Thyroid gland (tissue), 4 donors: Measurements from ENCODE around the gene ZNF518B. TPM values are rescaled to one million over a fixed set of nuclear protein-coding genes. Genes with fewer than 3 reads are reported as not detected.

Experiments used
- DNase-seq, 2 donors: peaks; one replicate each; pipeline ENCODE4 v3.0.0-alpha.2; 2019
- H3K27ac ChIP-seq, 3 donors: fragments of 200-600 bp; sonication (generic); 1 replicate in 2 of 3; 2 replicates in 1 of 3; pipeline ENCODE4 v1.5.1; 2016 to 2019; ENCODE audit warnings: mild to moderate bottlenecking in 1 of 3, moderate library complexity in 1 of 3
- H3K27me3 ChIP-seq: fragments of 200-600 bp; sonication (generic); one replicate; pipeline ENCODE4 v1.5.1; 2019
- H3K36me3 ChIP-seq, 2 donors: fragments of 200-600 bp; sonication (generic); one replicate each; pipeline ENCODE4 v1.5.1; 2016 to 2019
- H3K4me1 ChIP-seq, 2 donors: fragments of 200-600 bp; sonication (generic); one replicate each; pipeline ENCODE4 v1.5.1; 2017 to 2019
- H3K4me3 ChIP-seq, 3 donors: fragments of 200-600 bp; sonication (generic); replicated peaks in 1 of 3; 1 replicate in 2 of 3; 2 replicates in 1 of 3; pipeline ENCODE4 v1.5.1; 2016; ENCODE audit warnings: mild to moderate bottlenecking in 1 of 3
- H3K9me3 ChIP-seq: fragments of 200-600 bp; sonication (generic); one replicate; pipeline ENCODE4 v1.5.1; 2017
- POLR2A ChIP-seq, 2 donors: fragments of 450-650 bp; IDR thresholded peaks; one replicate each; pipeline ENCODE4 v1.6.1; 2017; ENCODE audit warnings: antibody characterized with exemption in 2 of 2, mild to moderate bottlenecking in 2 of 2, moderate library complexity in 1 of 2
- WGBS, 2 donors: methylation state at CpG; one replicate each; pipeline ENCODE4 v1.1.5; 2017; 5-methylcytosine and 5-hydroxymethylcytosine counted together
- intact Hi-C: fragments of 100-400 bp; cut with DNase I; formaldehyde crosslinking; loops from one replicate; pipeline ENCODE4 v1.15.1; 2023
- total RNA-seq, 4 donors: library from RNA; depleted of rRNA; stranded (reverse); fragments of >200 nt; gene quantifications; one replicate each; pipeline ENCODE4 v1.2.3, GENCODE V29; 2016
- TF ChIP-seq, protein P1 (sequence below), 6 experiments: fragments of 200-600 bp in 3 of 6; fragments of 450-650 bp in 3 of 6; sonication (generic) in 3 of 6; IDR thresholded peaks; one replicate each; pipeline ENCODE4 v1.5.1; 2016 to 2019; ENCODE audit warnings: antibody characterized with exemption in 6 of 6, mild to moderate bottlenecking in 2 of 6, inconsistent platforms in 1 of 6, moderate library complexity in 1 of 6

Gene ZNF518B
- total RNA-seq, 4 donors from 2014 or later: 23.5 to 86.9 (median 32.5) TPM

DNA sequence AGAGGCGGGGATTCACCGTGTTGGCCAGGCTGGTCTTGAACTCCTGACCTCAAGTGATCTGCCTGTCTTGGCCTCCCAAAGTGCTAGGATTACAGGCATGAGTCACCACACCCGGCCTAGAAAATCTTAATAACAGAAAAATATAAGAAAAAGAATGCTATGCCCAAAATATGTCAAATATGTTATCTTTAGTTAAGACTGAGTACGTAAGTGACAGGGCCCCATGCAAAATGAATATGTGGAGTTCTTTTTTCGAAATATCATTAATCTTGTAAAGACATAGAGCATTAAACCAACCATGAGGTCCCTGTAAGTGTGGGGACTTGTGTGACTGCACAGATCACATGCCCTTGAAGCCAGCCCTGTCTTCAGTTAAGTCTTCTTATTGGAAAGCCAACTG lies 8.9 kb upstream of the ZNF518B start:
- H3K36me3 ChIP-seq: no peaks in the 10 kb centered on the region
- H3K4me3 ChIP-seq: no peak overlapping the region
- no peak overlapping the region for H3K27ac ChIP-seq
- H3K9me3 ChIP-seq: no peaks in the 10 kb centered on the region
- intact Hi-C loops: no loop called here
- H3K4me1 ChIP-seq: peaks cover 0 to 4% of the 10 kb centered on the region in 2 donors
- TF ChIP-seq, protein P1, sequence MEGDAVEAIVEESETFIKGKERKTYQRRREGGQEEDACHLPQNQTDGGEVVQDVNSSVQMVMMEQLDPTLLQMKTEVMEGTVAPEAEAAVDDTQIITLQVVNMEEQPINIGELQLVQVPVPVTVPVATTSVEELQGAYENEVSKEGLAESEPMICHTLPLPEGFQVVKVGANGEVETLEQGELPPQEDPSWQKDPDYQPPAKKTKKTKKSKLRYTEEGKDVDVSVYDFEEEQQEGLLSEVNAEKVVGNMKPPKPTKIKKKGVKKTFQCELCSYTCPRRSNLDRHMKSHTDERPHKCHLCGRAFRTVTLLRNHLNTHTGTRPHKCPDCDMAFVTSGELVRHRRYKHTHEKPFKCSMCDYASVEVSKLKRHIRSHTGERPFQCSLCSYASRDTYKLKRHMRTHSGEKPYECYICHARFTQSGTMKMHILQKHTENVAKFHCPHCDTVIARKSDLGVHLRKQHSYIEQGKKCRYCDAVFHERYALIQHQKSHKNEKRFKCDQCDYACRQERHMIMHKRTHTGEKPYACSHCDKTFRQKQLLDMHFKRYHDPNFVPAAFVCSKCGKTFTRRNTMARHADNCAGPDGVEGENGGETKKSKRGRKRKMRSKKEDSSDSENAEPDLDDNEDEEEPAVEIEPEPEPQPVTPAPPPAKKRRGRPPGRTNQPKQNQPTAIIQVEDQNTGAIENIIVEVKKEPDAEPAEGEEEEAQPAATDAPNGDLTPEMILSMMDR (IDR thresholded peaks at IDR 0.05): no peak
- TF ChIP-seq POLR2A (IDR thresholded peaks at IDR 0.05): no peak
- H3K27me3 ChIP-seq: no peaks in the 10 kb centered on the region
- WGBS, 2 donors: 87 to 94% methylated on average over 5 of the region's 5 CpGs
- DNase-seq: no peak

DNA sequence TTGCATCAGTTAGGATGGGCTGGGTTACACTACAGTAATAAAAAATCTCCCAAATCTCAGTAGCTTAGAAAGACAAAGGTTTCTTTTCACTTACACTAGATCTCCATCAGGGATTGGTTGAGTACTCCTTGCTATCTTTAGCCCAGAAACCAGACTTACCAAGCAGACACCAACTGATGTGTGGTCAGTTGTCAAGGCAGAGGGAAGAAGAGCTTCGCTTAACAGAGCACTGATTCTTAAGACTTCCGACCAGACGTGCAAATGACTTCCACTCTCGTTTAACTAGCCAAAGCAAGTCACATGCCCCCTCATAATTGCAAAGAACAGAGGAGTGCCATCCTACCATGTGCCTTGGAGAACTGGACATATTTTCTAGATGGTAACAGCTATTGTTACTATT lies 5.7 kb upstream of the ZNF518B start:
- H3K27me3 ChIP-seq: no peaks in the 10 kb centered on the region
- no peak overlapping the region for H3K27ac ChIP-seq
- DNase-seq: no peak
- no peaks in the 10 kb centered on the region for H3K9me3 ChIP-seq
- H3K4me3 ChIP-seq: no peak overlapping the region
- TF ChIP-seq, protein P1 (IDR thresholded peaks at IDR 0.05): no peak
- TF ChIP-seq POLR2A (IDR thresholded peaks at IDR 0.05): no peak
- intact Hi-C loops: no loop called here
- H3K4me1 ChIP-seq: peaks cover 0 to 7% of the 10 kb centered on the region in 2 donors
- H3K36me3 ChIP-seq: no peaks in the 10 kb centered on the region
- 92 to 98% methylated on average over 4 of the region's 4 CpGs for WGBS, 2 donors

DNA sequence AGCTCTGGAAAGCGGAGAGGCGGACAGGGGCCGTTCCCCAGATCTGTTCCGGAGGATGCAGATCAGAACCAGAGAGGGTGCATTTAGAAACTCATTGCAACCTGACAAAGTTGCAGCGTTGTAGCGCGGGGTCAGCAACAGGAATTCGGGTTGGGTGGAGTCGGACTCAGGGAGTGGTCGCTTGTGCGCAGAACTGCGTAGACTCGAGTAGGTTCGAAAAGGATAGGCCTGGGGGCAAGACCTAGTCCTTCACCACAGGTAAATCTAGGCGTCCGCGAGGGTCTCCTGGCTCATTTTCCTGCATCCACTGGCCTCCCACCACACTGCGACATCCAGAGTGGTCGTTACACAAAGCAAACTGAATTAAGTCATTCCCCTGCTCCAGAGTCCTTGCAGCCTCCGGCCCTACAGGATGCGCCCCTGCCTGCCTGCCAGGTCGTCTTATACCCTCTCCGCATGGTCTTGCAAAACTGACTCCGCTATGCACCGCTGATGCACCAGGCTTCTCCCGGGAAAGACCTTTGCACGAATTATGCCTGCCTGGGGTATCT lies 4.7 kb upstream of the ZNF518B start:
- H3K4me3 ChIP-seq: peak overlapping the region in 1 of 3 donors; percentile 7
- peaks cover 2 to 7% of the 10 kb centered on the region in 2 donors for H3K4me1 ChIP-seq
- no peaks in the 10 kb centered on the region for H3K36me3 ChIP-seq
- no peaks in the 10 kb centered on the region for H3K9me3 ChIP-seq
- 46 to 50% methylated on average over 27 of the region's 27 CpGs for WGBS, 2 donors
- H3K27me3 ChIP-seq: no peaks in the 10 kb centered on the region
- no peak for DNase-seq
- intact Hi-C loops: no loop called here
- no peak overlapping the region for H3K27ac ChIP-seq
- TF ChIP-seq, protein P1 (IDR thresholded peaks at IDR 0.05): no peak
- no peak for TF ChIP-seq POLR2A (IDR thresholded peaks at IDR 0.05)

DNA sequence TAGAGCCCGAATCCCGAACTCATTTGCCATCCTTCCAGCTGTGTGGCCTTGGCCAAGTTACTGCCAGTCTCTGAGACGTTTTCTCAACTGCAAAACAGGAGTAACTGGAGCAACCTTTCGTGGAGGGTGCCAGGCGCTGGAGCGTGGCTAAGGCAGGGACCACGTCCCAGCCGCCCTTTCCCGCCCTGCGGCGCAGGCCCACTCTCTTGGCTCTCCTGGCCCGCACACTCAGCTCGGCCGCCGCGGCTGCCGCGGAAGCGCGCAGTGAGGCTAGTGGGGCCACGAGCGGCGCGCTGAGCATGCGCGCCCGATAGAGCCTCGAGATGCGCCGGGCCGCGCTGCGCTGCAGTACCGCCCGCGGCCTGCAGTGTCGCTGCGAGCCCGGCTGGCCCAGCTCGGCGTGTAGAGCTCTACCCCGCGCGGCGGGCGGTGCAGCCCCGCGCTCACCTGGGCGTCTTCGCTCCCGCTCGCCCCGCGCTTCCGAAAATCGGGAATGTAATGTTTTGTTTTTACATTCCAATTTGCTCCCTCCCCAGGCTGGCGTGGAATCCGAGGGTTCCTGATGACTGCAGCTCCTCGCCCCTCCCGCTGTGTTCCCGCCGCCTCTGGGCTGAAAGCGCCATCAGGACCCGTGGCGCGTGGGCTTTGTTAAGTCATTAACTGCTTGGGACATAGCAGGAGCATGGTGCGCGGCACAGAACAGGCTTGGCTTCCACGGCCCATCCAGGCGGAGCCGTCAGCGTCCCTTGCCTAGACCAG lies 4.0 kb upstream of the ZNF518B start:
- H3K9me3 ChIP-seq: no peaks in the 10 kb centered on the region
- no peaks in the 10 kb centered on the region for H3K36me3 ChIP-seq
- H3K27me3 ChIP-seq: no peaks in the 10 kb centered on the region
- intact Hi-C loops: no loop called here
- no peak overlapping the region for H3K27ac ChIP-seq
- WGBS, 2 donors: 7 to 13% methylated on average over 23 to 31 of the region's 72 CpGs
- DNase-seq: peak; percentile 40 to 50
- H3K4me1 ChIP-seq: peaks cover 6 to 10% of the 10 kb centered on the region in 2 donors
- TF ChIP-seq POLR2A (IDR thresholded peaks at IDR 0.05): no peak
- TF ChIP-seq, protein P1 (IDR thresholded peaks at IDR 0.05): peak in 5 of 6 experiments; percentile 61 to 98 (median 78)
- H3K4me3 ChIP-seq: peak overlapping the region in 1 of 3 donors; percentile 9
